Thoracic aorta (tissue), 2 donors: Measurements from ENCODE around the gene GAN. TPM values are rescaled to one million over a fixed set of nuclear protein-coding genes. Genes with fewer than 3 reads are reported as not detected.
"Not testable (repeated sequence)": the region's sequence is repeated elsewhere in the genome, so short reads cannot be mapped to it uniquely, and the experiment has no call there.

ENCODE experiments used
- ATAC-seq: fragments of 150-250 bp; one replicate; pipeline ENCODE4 v1.8.0; 2017; ENCODE audit warnings: low read depth; ENCODE audit not compliant: insufficient number of reproducible peaks, low FRiP score
- DNase-seq: peaks from one replicate; pipeline ENCODE4 v3.0.0-alpha.2; 2020; ENCODE audit warnings: low spot score
- H3K27ac ChIP-seq, 2 donors: fragments of 200-600 bp; sonication (generic); 1 replicate in 1 of 2; 2 replicates in 1 of 2; pipeline ENCODE4 v1.5.1; 2016; ENCODE audit warnings: mild to moderate bottlenecking in 2 of 2, moderate library complexity in 2 of 2
- H3K27me3 ChIP-seq: fragments of 200-600 bp; sonication (generic); replicated peaks from 2 replicates; pipeline ENCODE4 v1.6.0; 2016; ENCODE audit warnings: mild to moderate bottlenecking; ENCODE audit not compliant: insufficient read depth
- H3K36me3 ChIP-seq: fragments of 200-600 bp; sonication (generic); one replicate; pipeline ENCODE4 v1.5.1; 2016
- H3K4me1 ChIP-seq, 2 donors: fragments of 200-600 bp; sonication (generic); 1 replicate in 1 of 2; 2 replicates in 1 of 2; pipeline versions ENCODE4 v1.5.1 to v1.6.0; 2016; ENCODE audit warnings: low read depth in 2 of 2, mild to moderate bottlenecking in 1 of 2; ENCODE audit not compliant: control insufficient read depth in 1 of 2
- H3K4me3 ChIP-seq: fragments of 200-600 bp; sonication (generic); 2 replicates; pipeline ENCODE4 v1.5.1; 2016; ENCODE audit warnings: mild to moderate bottlenecking
- H3K9me3 ChIP-seq: fragments of 200-600 bp; sonication (generic); 2 replicates; pipeline ENCODE4 v1.5.1; 2016
- total RNA-seq, 2 donors: library from RNA; depleted of rRNA; stranded (reverse); fragments of >200 nt; gene quantifications; one replicate each; pipeline versions ENCODE4 v1.1.0 to v1.2.3, GENCODE V29; 2016
- TF ChIP-seq, protein P1 (sequence below): fragments of 200-600 bp; sonication (generic); IDR thresholded peaks from one replicate; pipeline ENCODE4 v1.5.1; 2019; ENCODE audit warnings: antibody characterized with exemption

Gene GAN
- total RNA-seq, 2 donors from 2014 or later: 7.4 to 10.1 TPM

DNA sequence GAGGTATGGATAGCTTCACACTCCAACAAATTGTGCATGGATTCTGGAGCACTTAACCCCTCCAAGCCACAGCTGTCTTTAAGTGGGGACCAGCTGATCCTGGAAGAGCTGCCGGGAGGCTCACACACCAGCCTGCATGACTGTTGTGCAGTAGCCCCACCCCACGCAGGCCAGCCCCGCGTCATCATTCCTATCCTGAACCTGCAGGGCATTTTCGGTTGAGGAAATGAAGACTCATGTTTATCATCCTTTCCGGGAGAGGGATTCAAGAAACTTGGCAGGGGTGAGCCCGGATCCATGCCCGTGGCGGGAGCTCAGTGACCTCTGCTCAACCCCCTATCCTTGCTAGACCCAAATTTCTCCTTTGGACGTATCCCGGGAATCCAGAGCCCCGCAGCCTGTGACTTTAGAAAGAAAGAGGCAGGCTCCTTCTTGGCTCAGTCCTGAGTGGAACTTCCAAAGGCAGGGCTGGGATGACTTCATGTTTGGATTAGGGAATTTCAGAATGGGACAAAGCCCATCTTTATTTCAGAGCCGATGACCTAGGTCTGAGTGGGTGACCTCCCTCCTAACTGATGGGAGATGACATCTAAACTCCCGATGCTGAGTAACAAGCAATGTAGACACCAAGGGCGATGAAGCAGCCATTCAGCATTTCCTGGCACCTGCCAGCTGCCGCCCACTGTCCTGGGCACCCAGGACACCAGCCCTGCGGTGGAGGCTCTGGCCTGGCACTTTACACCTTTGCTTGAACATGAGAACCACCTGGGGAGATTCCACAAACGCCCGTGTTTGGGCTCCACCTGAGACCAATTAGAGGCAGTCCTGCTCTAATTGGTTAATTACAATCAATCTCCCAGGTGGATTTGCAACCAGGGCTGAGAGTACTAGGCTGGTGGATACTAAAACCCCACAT lies 86.5 kb downstream of the GAN start:
- Histone ChIP-seq H3K9me3 (peaks cover 10% of the 10 kb centered on the region), H3K27ac (no peak overlapping the region), H3K36me3 (no peaks in the 10 kb centered on the region), H3K4me1 (peaks cover 0 to 4% of the 10 kb centered on the region in 2 donors), H3K4me3 (no peak overlapping the region), H3K27me3 (no peaks in the 10 kb centered on the region)
- TF ChIP-seq, protein P1, sequence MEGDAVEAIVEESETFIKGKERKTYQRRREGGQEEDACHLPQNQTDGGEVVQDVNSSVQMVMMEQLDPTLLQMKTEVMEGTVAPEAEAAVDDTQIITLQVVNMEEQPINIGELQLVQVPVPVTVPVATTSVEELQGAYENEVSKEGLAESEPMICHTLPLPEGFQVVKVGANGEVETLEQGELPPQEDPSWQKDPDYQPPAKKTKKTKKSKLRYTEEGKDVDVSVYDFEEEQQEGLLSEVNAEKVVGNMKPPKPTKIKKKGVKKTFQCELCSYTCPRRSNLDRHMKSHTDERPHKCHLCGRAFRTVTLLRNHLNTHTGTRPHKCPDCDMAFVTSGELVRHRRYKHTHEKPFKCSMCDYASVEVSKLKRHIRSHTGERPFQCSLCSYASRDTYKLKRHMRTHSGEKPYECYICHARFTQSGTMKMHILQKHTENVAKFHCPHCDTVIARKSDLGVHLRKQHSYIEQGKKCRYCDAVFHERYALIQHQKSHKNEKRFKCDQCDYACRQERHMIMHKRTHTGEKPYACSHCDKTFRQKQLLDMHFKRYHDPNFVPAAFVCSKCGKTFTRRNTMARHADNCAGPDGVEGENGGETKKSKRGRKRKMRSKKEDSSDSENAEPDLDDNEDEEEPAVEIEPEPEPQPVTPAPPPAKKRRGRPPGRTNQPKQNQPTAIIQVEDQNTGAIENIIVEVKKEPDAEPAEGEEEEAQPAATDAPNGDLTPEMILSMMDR: no peak
- no peak for DNase-seq
- no peak for ATAC-seq

- H3K4me1 ChIP-seq: peaks cover 0 to 4% of the 10 kb centered on the region in 2 donors
- TF ChIP-seq, protein P1: no peak
- H3K4me3 ChIP-seq: no peak overlapping the region
- no peak for ATAC-seq
- peaks cover 10% of the 10 kb centered on the region for H3K9me3 ChIP-seq
- no peaks in the 10 kb centered on the region for H3K27me3 ChIP-seq
- H3K27ac ChIP-seq: no peak overlapping the region
- H3K36me3 ChIP-seq: no peaks in the 10 kb centered on the region
- DNase-seq: no peak
Observed at GRCh38 chr16:81403208-81403600, 88.4 kb downstream of the GAN start.

DNA sequence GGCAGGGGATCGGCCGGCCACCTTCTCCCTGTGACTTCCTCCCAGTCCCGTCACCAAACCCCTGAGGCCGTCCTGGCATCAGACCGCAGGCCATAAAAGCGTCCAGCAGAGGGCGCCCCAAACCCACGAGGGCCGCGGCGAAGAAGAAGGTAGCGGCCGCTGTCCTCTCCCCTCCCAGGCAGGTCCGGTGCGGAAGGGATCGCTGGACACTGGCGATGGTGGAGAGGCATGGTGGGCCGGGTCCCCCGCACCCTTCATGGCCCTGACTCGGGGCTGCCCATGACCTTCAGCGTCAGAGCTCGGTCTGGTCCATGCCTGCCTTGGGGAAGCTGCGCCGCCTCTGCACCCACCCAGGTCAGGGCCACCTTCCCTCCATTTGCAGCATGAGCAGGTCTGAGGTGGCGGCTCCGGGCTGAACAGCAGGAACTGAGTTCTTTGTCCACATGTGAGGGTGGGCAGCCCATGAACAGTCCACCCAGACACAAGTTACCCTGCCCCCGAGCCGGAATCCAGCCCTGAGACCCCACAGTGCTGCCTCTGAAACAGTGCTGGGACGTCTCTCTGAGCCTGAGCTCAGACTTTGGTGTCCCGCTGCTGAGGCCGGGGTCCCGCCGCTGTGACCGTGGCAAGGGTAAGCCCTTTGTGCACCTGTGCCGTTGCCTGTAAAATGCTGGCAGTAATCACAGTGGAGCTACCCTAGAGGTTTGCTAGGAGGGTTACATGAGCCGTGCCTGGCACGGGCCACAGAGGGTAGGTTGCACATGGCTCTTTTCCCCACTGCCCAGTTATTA lies 89.0 kb downstream of the GAN start:
- TF ChIP-seq, protein P1: peak; percentile 93

DNA sequence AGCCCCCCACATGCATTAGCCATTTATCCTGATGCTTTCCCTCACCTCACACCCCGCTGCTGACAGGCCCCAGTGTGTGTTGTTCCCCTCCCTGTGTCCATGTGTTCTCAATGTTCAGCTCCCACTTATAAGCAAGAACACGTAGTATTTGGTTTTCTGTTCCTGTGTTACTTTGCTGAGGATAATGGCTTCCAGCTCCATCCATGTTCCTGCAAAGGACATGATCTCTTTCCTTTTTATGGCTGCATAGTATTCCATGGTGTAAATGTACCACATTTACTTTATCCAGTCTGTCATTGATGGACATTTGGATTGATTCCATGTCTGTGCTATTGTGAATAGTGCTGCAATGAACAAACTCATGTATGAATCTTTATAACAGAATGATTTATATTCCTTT lies 90.2 kb downstream of the GAN start:
- not testable (repeated sequence) for H3K27ac ChIP-seq, H3K9me3 ChIP-seq, H3K36me3 ChIP-seq, H3K27me3 ChIP-seq, H3K4me1 ChIP-seq, H3K4me3 ChIP-seq, DNase-seq, ATAC-seq

More for the DNA sequence above, 89.0 kb downstream of the GAN start:
- ATAC-seq (no peak), DNase-seq (peak; percentile 46)
- Histone ChIP-seq H3K27me3 (no peaks in the 10 kb centered on the region), H3K9me3 (peaks cover 10% of the 10 kb centered on the region), H3K36me3 (no peaks in the 10 kb centered on the region), H3K4me3 (peak overlapping the region; percentile 54), H3K27ac (no peak overlapping the region), H3K4me1 (peaks cover 0 to 4% of the 10 kb centered on the region in 2 donors)

DNA sequence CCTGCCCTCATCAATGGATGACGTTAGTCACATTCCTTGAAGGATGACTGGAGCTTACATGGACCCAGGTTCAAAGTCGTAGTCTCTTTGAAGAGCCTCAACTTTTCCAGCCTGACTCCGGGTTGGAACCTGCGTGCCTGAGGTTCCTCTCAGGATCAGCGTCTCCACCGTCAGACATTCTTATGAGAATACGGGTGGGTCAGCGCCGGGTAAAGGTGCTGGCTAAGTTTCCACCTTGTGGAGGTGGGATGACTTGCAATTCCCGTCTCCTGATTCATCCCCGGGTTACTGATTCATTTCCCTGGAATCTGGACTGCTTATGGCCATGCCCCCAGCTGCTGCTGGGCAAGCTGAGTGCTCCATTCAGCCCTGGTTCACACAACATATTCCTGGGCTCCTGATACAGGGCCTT lies 90.9 kb downstream of the GAN start:
- no peak for DNase-seq
- Histone ChIP-seq H3K4me1 (peaks cover 0 to 4% of the 10 kb centered on the region in 2 donors), H3K4me3 (no peak overlapping the region), H3K27ac (no peak overlapping the region), H3K9me3 (no peaks in the 10 kb centered on the region), H3K27me3 (no peaks in the 10 kb centered on the region), H3K36me3 (no peaks in the 10 kb centered on the region)
- TF ChIP-seq, protein P1: no peak
- ATAC-seq: no peak
